ENCODE measurements around the gene SIRT6. TPM values are rescaled to one million over a fixed set of nuclear protein-coding genes. Genes with fewer than 3 reads are reported as not detected.

SIRT6 gene
- total RNA-seq (2013; cell fraction: nucleolus; rRNA removed): 24.5 and 25.2 TPM in 2 replicates
- 25.6 and 26.0 TPM in 2 replicates for total RNA-seq (2014; rRNA removed)
- 8.3 and 8.7 TPM in 2 replicates for total RNA-seq (2014; rRNA removed; fragmentation: Illumina TruSeq; extraction: Trizol)
- 36.3 and 39.5 TPM in 2 replicates for total RNA-seq (2021)
- 9.0 TPM for polyA plus RNA-seq (2011; ENCODE audit: low read depth)
- polyA plus RNA-seq (2011; rRNA removed): 10.0 and 22.4 TPM in 2 replicates
- polyA plus RNA-seq (2011; cell fraction: cytosol; rRNA removed): 34.9 and 58.8 TPM in 2 replicates
- 77.1 and 95.7 TPM in 2 replicates for polyA plus RNA-seq (2011; cell fraction: nucleus; rRNA removed)
- 29.2 and 32.3 TPM in 2 replicates for polyA plus RNA-seq (2012)
- polyA plus RNA-seq (2014; fragmentation: Illumina TruSeq; extraction: Trizol): 0.60 and 6.7 TPM in 2 replicates
- 1 to 10 TPM; 1.3 to 1.5 TPM for polyA plus RNA-seq (2014; fragmentation: Nextera tagmentation; extraction: Ambion mirVana)
- 49.6 and 60.3 TPM in 2 replicates for polyA plus RNA-seq (2014; rRNA removed)
- polyA plus RNA-seq (2016; fragmentation: Nextera tagmentation; extraction: Ambion mirVana): 10 to 100 TPM; 29.4 to 29.8 TPM
- 11.3 and 21.7 TPM in 2 replicates for polyA minus RNA-seq (2011; rRNA and poly(A)+ RNA removed)
- 11.3 and 12.2 TPM in 2 replicates for polyA minus RNA-seq (2011; cell fraction: cytosol; rRNA and poly(A)+ RNA removed)
- polyA minus RNA-seq (2011; cell fraction: nucleus; rRNA and poly(A)+ RNA removed): 10.2 and 22.0 TPM in 2 replicates
- percentile 64 among the genes with signal in this experiment for Bru-seq, nascent RNA
- BruChase-seq, experiment 1, labeled RNA remaining after a 6-hour chase: percentile 71 among the genes with signal in this experiment
- BruChase-seq, experiment 2, labeled RNA remaining after a 2-hour chase: percentile 70 among the genes with signal in this experiment
- long read RNA-seq, experiment 1, transcript SIRT6-202 (8 exons, 1,641 nt): major isoform, 12 of 22 reads
- long read RNA-seq, experiment 1, partial matches to known transcripts: 1 of 22 reads
- long read RNA-seq, experiment 1, other reads (novel, unspliced or antisense): 6 of 22 reads
- long read RNA-seq, experiment 2, partial matches to known transcripts: 1 of 2 reads
- long read RNA-seq, experiment 2, other reads (novel, unspliced or antisense): 0 of 2 reads

GRCh38 chr19:4182084-4182810, at the start of gene SIRT6, which contains the start of gene ANKRD24:
Gene SIRT6 (minus strand): TSS chr19:4182563. CDS start chr19:4182539, 24 bp downstream.
Gene ANKRD24 (plus strand): TSS chr19:4182689. CDS start chr19:4186426, 3,737 bp downstream.
- Histone ChIP-seq H3K9me3 (replicated peaks; ENCODE audit: control insufficient read depth, insufficient read depth, low read length) (no peaks in the 10 kb centered on the region), H3K4me2 (ENCODE audit: control insufficient read depth, insufficient read depth) (peak within 1 kb of the TSS; percentile 98), H3K4me1 (ENCODE audit: control insufficient read depth, insufficient read depth, low read length) (peaks cover 15% of the 10 kb centered on the region), H3K4me3 (peak within 1 kb of the TSS; percentile 83), H3K36me3 (ENCODE audit: control insufficient read depth in 2 of 2, insufficient read depth in 2 of 2, low read length in 1 of 2) (no peaks in the 10 kb centered on the region), H4K20me1 (ENCODE audit: control insufficient read depth, insufficient read depth) (0 out of 2 replicates have a peak, but pooled peaks cover 2% of the 10 kb centered on the region), H3K9ac (ENCODE audit: control insufficient read depth, insufficient read depth, low read length) (peak within 1 kb of the TSS; percentile 93), H3K79me2 (ENCODE audit: control insufficient read depth, insufficient read depth, low read length) (peaks cover 14% of the 10 kb centered on the region), H3K27ac (ENCODE audit: control insufficient read depth, insufficient read depth) (peak within 1 kb of the TSS; percentile 94), H2AFZ (ENCODE audit: control insufficient read depth, low read depth, low read length) (peak within 1 kb of the TSS; percentile 93), H3K27me3 (replicated peaks in 1 of 2; ENCODE audit: control insufficient read depth in 2 of 2, insufficient read depth in 2 of 2, low read length in 1 of 2) (no peaks in the 10 kb centered on the region)
- under 1% methylated on average over 58 of the region's 58 CpGs for WGBS (ENCODE audit: insufficient coverage, insufficient replicate concordance, low lambda C conversion rate, missing lambda C conversion rate)
- ChIA-PET RAD21 (ENCODE audit: unreplicated experiment) (no interaction called here), POLR2A (interaction anchor here (0.6 kb wide), 1 partner anchor 179 kb away, joined by 3 read pairs; no protein-coding TSS in a partner anchor), CTCF (interaction anchor here (2.2 kb wide), 1 partner anchor 42 kb away, joined by 9 read pairs; no protein-coding TSS in a partner anchor), SMC1A (ENCODE audit: uncharacterized antibody, unreplicated experiment) (no interaction called here)
- peak; percentile 91 for FAIRE-seq
- intact Hi-C loops (cut with micrococcal nuclease; ENCODE audit: unreplicated experiment): loop anchor here (10.0 kb wide), 1 partner anchor 117 kb away; the partner anchor contains the start of gene ZBTB7A
- peak; percentile 87 for ATAC-seq
- no TSS peak for BruUV-seq (replicated peaks)
- in situ Hi-C loops (cut with MboI): loop anchor here (5.0 kb wide), 1 partner anchor 195 kb away; the partner anchor contains the start of gene EEF2
- peak; percentile 81 for DNase-seq (ENCODE audit: low read depth, low spot score)
- TF ChIP-seq ZNF384 (IDR thresholded peaks at IDR 0.05; ENCODE audit: borderline replicate concordance, low read depth, low read length): peak; percentile 52
- peak; percentile 31 for TF ChIP-seq MEF2B (IDR thresholded peaks at IDR 0.05; ENCODE audit: partially characterized antibody, poor library complexity, severe bottlenecking)
- no peak for TF ChIP-seq ZNF622 (IDR thresholded peaks at IDR 0.05)
- TF ChIP-seq YBX1 (IDR thresholded peaks at IDR 0.05): no peak
- TF ChIP-seq, protein P1, sequence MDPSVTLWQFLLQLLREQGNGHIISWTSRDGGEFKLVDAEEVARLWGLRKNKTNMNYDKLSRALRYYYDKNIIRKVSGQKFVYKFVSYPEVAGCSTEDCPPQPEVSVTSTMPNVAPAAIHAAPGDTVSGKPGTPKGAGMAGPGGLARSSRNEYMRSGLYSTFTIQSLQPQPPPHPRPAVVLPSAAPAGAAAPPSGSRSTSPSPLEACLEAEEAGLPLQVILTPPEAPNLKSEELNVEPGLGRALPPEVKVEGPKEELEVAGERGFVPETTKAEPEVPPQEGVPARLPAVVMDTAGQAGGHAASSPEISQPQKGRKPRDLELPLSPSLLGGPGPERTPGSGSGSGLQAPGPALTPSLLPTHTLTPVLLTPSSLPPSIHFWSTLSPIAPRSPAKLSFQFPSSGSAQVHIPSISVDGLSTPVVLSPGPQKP (IDR thresholded peaks at IDR 0.05; ENCODE audit: low read depth, low read length): peak; percentile 100
- no peak for TF ChIP-seq FOXM1 (IDR thresholded peaks at IDR 0.05; ENCODE audit: low read depth, low read length)
- TF ChIP-seq POLR2AphosphoS5 (IDR thresholded peaks at IDR 0.05; ENCODE audit: low read length): peak; percentile 83
- peak; percentile 9; the same call in 1 of the 2 replicates for TF ChIP-seq TAF1 (IDR thresholded peaks at IDR 0.05; ENCODE audit: borderline replicate concordance, low read depth, low read length)
- TF ChIP-seq BACH1 (IDR thresholded peaks at IDR 0.05; ENCODE audit: borderline replicate concordance): no peak
- peak; percentile 87 for TF ChIP-seq SIN3A (IDR thresholded peaks at IDR 0.05; ENCODE audit: low read depth, low read length)
- TF ChIP-seq RB1 (IDR thresholded peaks at IDR 0.05; ENCODE audit: borderline replicate concordance): peak; percentile 57; the same call in 1 of the 2 replicates
- peak; percentile 81; the same call in 1 of the 2 replicates for TF ChIP-seq ZNF207 (IDR thresholded peaks at IDR 0.05; ENCODE audit: borderline replicate concordance)
- no peak for TF ChIP-seq MTA2 (IDR thresholded peaks at IDR 0.05; ENCODE audit: low read depth)
- no peak for TF ChIP-seq CBX3 (IDR thresholded peaks at IDR 0.05; ENCODE audit: borderline replicate concordance, low read depth)
- TF ChIP-seq EP300 (IDR thresholded peaks at IDR 0.05; ENCODE audit: borderline replicate concordance in 1 of 2, control insufficient read depth in 1 of 2, low read depth in 2 of 2, low read length in 2 of 2): peak; percentile 26 to 34; a peak in 1 of 4 replicates
- TF ChIP-seq MLLT1 (IDR thresholded peaks at IDR 0.05): no peak
- no peak for TF ChIP-seq ZNF274 (IDR thresholded peaks at IDR 0.05; ENCODE audit: insufficient read depth, insufficient read length)
